ENCODE data around the gene PLEKHS1.

DNA sequence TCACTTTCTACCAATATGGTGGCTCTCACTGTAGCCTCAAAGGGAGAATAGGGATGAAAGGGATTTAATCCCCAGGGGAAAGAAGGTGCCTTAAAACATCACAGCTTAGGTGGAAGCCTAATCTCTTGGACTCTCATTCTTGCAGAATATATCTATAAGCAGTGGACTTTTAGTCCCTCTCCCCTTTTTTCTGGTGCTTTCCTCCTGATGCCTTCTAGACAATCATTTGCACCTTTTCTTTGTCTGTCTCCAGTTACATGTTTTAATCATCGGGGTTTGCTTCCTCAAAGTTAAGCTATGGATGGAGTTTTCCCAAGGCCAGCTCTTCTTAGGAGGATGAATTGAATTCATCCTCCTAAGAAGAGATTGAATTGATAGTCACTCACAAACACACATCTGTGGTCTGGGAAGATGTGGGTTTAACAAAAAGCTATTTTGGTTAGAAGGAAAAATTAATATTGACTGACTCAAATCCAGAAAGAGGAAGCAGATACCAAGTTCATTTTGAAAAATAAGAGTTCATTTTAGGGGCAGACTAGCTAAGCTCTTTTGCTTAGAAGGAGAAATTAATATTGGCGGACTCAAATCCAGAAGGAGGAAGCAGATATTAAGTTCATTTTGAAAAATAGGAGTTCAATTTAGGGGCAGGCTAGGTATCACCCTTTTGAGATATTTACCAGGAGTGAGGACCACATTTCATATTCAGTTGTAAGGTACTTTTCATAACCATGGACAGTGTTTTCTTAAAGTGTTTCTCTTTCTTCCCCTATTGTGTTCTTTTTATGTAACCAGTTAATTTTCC lies 35.2 kb upstream of the PLEKHS1 start:
- TF ChIP-seq, protein P1, sequence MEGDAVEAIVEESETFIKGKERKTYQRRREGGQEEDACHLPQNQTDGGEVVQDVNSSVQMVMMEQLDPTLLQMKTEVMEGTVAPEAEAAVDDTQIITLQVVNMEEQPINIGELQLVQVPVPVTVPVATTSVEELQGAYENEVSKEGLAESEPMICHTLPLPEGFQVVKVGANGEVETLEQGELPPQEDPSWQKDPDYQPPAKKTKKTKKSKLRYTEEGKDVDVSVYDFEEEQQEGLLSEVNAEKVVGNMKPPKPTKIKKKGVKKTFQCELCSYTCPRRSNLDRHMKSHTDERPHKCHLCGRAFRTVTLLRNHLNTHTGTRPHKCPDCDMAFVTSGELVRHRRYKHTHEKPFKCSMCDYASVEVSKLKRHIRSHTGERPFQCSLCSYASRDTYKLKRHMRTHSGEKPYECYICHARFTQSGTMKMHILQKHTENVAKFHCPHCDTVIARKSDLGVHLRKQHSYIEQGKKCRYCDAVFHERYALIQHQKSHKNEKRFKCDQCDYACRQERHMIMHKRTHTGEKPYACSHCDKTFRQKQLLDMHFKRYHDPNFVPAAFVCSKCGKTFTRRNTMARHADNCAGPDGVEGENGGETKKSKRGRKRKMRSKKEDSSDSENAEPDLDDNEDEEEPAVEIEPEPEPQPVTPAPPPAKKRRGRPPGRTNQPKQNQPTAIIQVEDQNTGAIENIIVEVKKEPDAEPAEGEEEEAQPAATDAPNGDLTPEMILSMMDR (IDR thresholded peaks at IDR 0.05; ENCODE audit: low read depth, low read length, missing input control): no peak
- TF ChIP-seq NR2F2 (IDR thresholded peaks at IDR 0.05): no peak
- no peak for TF ChIP-seq JUND (IDR thresholded peaks at IDR 0.05)
- no peak for TF ChIP-seq TAF1 (conservative IDR thresholded peaks at IDR 0.05)
- TF ChIP-seq EGR1 (IDR thresholded peaks at IDR 0.05; ENCODE audit: low read depth in 2 of 2): no peak
- no peak for TF ChIP-seq RAD21 (IDR thresholded peaks at IDR 0.05)

Measured in liver (tissue), 3 donors.